ENCODE data around the gene NUSAP1. TPM values are rescaled to one million over a fixed set of nuclear protein-coding genes. Genes with fewer than 3 reads are reported as not detected.

The NUSAP1 gene
- 58.2 to 93.2 TPM (median 64.3 TPM) in 5 replicates for total RNA-seq (2022; extraction: Qiagen RNA extraction)

GRCh38 chr15:41332194-41333025, at the start of gene NUSAP1, which contains the start of gene OIP5:
Gene NUSAP1 (plus strand): TSS chr15:41332881. CDS start chr15:41332958, 77 bp downstream.
Gene OIP5 (minus strand): TSS chr15:41332591. CDS start chr15:41332561, 30 bp downstream.

GRCh38 chr15:41416742-41417417, 84.2 kb downstream of the NUSAP1 start, which contains the start of gene RTF1:
Gene RTF1 (plus strand): TSS chr15:41417095. CDS start chr15:41417116, 21 bp downstream.

Other genes starting within 250 kb of the NUSAP1 start
- 12.8 to 15.8 TPM (median 13.5 TPM) in 5 replicates for gene INO80, start 216.6 kb upstream of the NUSAP1 start, total RNA-seq (2022; extraction: Qiagen RNA extraction)
- 0.14 to 0.17 TPM (median 0.14 TPM) in 3 of 5 replicates, not detected in the others for gene EXD1, start 102.1 kb upstream of the NUSAP1 start, total RNA-seq (2022; extraction: Qiagen RNA extraction)
- gene CHP1, start 101.6 kb upstream of the NUSAP1 start, total RNA-seq (2022; extraction: Qiagen RNA extraction): 53.3 to 89.6 TPM (median 57.0 TPM) in 5 replicates
- 12.9 to 13.8 TPM (median 13.3 TPM) in 5 replicates for gene OIP5, start 290 bp upstream of the NUSAP1 start, total RNA-seq (2022; extraction: Qiagen RNA extraction)
- 11.6 to 16.1 TPM (median 12.7 TPM) in 5 replicates for gene NDUFAF1, start 69.6 kb downstream of the NUSAP1 start, total RNA-seq (2022; extraction: Qiagen RNA extraction)
- gene RTF1, start 84.2 kb downstream of the NUSAP1 start, total RNA-seq (2022; extraction: Qiagen RNA extraction): 17.1 to 22.2 TPM (median 19.1 TPM) in 5 replicates
- gene ITPKA, start 161.0 kb downstream of the NUSAP1 start, total RNA-seq (2022; extraction: Qiagen RNA extraction): 6.5 to 12.4 TPM (median 10.2 TPM) in 5 replicates
- 0.05 to 0.20 TPM (median 0.05 TPM) in 5 replicates for gene LTK, start 180.9 kb downstream of the NUSAP1 start, total RNA-seq (2022; extraction: Qiagen RNA extraction)
- 11.4 to 15.2 TPM (median 13.0 TPM) in 5 replicates for gene RPAP1, start 211.4 kb downstream of the NUSAP1 start, total RNA-seq (2022; extraction: Qiagen RNA extraction)
- 16.1 to 19.7 TPM (median 18.2 TPM) in 5 replicates for gene TYRO3, start 226.3 kb downstream of the NUSAP1 start, total RNA-seq (2022; extraction: Qiagen RNA extraction)